Transverse colon (tissue), 4 donors: Measurements from ENCODE around the gene XXYLT1. TPM values are rescaled to one million over a fixed set of nuclear protein-coding genes. Genes with fewer than 3 reads are reported as not detected.

ENCODE experiments used
- DNase-seq: peaks from one replicate; pipeline ENCODE4 v3.0.0-alpha.2; 2019
- H3K27ac ChIP-seq, 4 donors: fragments of 200-600 bp; sonication (generic); 2 replicates each; pipeline ENCODE4 v1.5.1; 2016 to 2018; ENCODE audit warnings: inconsistent platforms in 4 of 4
- H3K27me3 ChIP-seq: fragments of 200-600 bp; sonication (generic); 2 replicates; pipeline ENCODE4 v1.5.1; 2017; ENCODE audit warnings: inconsistent platforms
- H3K36me3 ChIP-seq, 4 donors: fragments of 200-600 bp; sonication (generic); 2 replicates each; pipeline ENCODE4 v1.5.1; 2017 to 2019; ENCODE audit warnings: inconsistent platforms in 4 of 4
- H3K4me1 ChIP-seq, 4 donors: fragments of 200-600 bp; sonication (generic); 2 replicates each; pipeline ENCODE4 v1.5.1; 2017 to 2020; ENCODE audit warnings: inconsistent platforms in 4 of 4
- H3K4me3 ChIP-seq, 4 donors: fragments of 200-600 bp; sonication (generic); 1 replicate in 1 of 4; 2 replicates in 3 of 4; pipeline versions ENCODE4 v1.5.1 to v1.6.1; 2017 to 2019; ENCODE audit warnings: inconsistent platforms in 4 of 4
- H3K9me3 ChIP-seq, 2 donors: fragments of 200-600 bp; sonication (generic); 2 replicates each; pipeline ENCODE4 v1.5.1; 2017 to 2019; ENCODE audit warnings: inconsistent platforms in 2 of 2
- EP300 ChIP-seq: sonication (generic); formaldehyde crosslinking; IDR thresholded peaks from one replicate; pipeline ENCODE4 v1.6.1; 2017; ENCODE audit warnings: antibody characterized with exemption, low read depth
- POLR2A ChIP-seq: fragments of 450-650 bp; IDR thresholded peaks from one replicate; pipeline ENCODE4 v1.6.1; 2016; ENCODE audit warnings: antibody characterized with exemption, mild to moderate bottlenecking, moderate library complexity
- POLR2AphosphoS5 ChIP-seq, 3 donors: sonication (generic); formaldehyde crosslinking; IDR thresholded peaks; one replicate each; pipeline ENCODE4 v1.6.1; 2016; ENCODE audit warnings: antibody characterized with exemption in 3 of 3
- WGBS, 2 donors: methylation state at CpG; one replicate each; pipeline ENCODE4 v1.1.5; 2018; ENCODE audit warnings: low coverage in 1 of 2; 5-methylcytosine and 5-hydroxymethylcytosine counted together
- in situ Hi-C, 4 donors: fragments of 200-750 bp; cut with MboI; loops; one replicate each; pipeline versions ENCODE4 v1.15.0 to v1.15.1; 2017; ENCODE audit warnings: low sequenced_read_pairs in 3 of 4, low pct_ligation_motif_present in 1 of 4, low pct_unique_long_range_greater_than_20kb in 1 of 4
- intact Hi-C: fragments of 100-400 bp; cut with DNase I; formaldehyde crosslinking; loops from one replicate; pipeline ENCODE4 v1.15.1; 2023; ENCODE audit warnings: low total_unique reads
- total RNA-seq, 4 donors: library from RNA; depleted of rRNA; stranded (reverse); fragments of >200 nt; gene quantifications; one replicate each; pipeline ENCODE4 v1.1.0, GENCODE V29; 2016
- TF ChIP-seq, protein P1 (sequence below), 5 experiments: fragments of 200-600 bp in 3 of 5; fragments of 450-650 bp in 2 of 5; sonication (generic) in 3 of 5; IDR thresholded peaks; 1 replicate in 2 of 5; 2 replicates in 3 of 5; pipeline ENCODE4 v1.5.1; 2016 to 2017; ENCODE audit warnings: antibody characterized with exemption in 5 of 5, inconsistent platforms in 3 of 5, mild to moderate bottlenecking in 2 of 5, moderate library complexity in 1 of 5

The XXYLT1 gene
- total RNA-seq, 4 donors from 2014 or later, result 3.0 to 10.0 (median 5.9) TPM

DNA sequence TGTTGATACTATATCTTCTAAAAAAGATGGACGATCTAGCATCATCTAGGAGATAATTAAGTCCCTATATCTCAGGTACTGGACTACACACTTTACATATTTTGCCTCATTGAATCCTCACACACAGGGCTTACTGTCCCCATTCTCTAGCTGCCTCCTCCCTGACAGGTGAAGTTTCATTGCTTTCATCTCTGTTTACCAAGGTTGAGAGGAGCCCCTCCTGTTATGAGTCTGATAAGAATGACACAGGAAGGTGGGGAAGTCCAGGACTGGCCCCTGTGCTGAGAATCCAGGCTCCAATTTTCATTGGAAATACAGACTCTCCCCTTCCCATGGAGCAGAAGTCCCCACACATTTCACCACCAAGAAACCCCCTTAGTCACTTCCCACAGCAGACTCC lies 105.2 kb downstream of the XXYLT1 start:
- DNase-seq, result no peak
- Histone ChIP-seq H3K4me3 (no peak overlapping the region), H3K27ac (no peak overlapping the region), H3K9me3 (no peaks in the 10 kb centered on the region), H3K27me3 (no peaks in the 10 kb centered on the region), H3K36me3 (no peaks in the 10 kb centered on the region), H3K4me1 (peaks cover under 1 to 18% (median 8%) of the 10 kb centered on the region in 4 donors)
- WGBS, 2 donors, result 87 to 100% methylated on average over 1 of the region's 1 CpG
- TF ChIP-seq EP300 (no peak), POLR2A (no peak), POLR2AphosphoS5 (IDR thresholded peaks at IDR 0.05) (no peak)
- TF ChIP-seq, protein P1, sequence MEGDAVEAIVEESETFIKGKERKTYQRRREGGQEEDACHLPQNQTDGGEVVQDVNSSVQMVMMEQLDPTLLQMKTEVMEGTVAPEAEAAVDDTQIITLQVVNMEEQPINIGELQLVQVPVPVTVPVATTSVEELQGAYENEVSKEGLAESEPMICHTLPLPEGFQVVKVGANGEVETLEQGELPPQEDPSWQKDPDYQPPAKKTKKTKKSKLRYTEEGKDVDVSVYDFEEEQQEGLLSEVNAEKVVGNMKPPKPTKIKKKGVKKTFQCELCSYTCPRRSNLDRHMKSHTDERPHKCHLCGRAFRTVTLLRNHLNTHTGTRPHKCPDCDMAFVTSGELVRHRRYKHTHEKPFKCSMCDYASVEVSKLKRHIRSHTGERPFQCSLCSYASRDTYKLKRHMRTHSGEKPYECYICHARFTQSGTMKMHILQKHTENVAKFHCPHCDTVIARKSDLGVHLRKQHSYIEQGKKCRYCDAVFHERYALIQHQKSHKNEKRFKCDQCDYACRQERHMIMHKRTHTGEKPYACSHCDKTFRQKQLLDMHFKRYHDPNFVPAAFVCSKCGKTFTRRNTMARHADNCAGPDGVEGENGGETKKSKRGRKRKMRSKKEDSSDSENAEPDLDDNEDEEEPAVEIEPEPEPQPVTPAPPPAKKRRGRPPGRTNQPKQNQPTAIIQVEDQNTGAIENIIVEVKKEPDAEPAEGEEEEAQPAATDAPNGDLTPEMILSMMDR (IDR thresholded peaks at IDR 0.05), result no peak
- in situ Hi-C loops, result no loop called here
- intact Hi-C loops, result no loop called here

DNA sequence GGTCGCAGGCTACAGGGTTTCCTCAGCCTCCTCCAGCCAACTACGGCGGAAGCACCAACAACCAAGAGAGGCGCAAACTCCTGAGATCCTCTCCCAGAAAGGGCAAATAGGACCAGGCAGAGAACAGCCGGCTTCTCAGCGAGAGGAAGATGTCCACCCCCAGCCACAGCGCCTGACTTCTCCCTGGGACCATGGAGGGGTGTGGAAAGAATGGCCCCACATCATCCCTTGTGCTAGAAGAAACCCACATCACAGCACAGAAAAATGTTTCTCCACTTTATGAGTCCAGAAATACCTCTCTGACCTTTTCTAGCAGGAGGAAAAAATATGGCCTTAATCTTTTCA lies 105.7 kb downstream of the XXYLT1 start:
- Histone ChIP-seq H3K4me1 (peaks cover 6 to 20% (median 13%) of the 10 kb centered on the region in 4 donors), H3K9me3 (no peaks in the 10 kb centered on the region), H3K4me3 (no peak overlapping the region), H3K36me3 (no peaks in the 10 kb centered on the region), H3K27ac (no peak overlapping the region), H3K27me3 (no peaks in the 10 kb centered on the region)
- no peak for DNase-seq
- TF ChIP-seq POLR2AphosphoS5 (IDR thresholded peaks at IDR 0.05) (no peak), EP300 (no peak), POLR2A (no peak)
- TF ChIP-seq, protein P1 (IDR thresholded peaks at IDR 0.05), result no peak
- in situ Hi-C loops (no loop called here), intact Hi-C loops (no loop called here)
- WGBS, 2 donors, result 80 to 95% methylated on average over 1 to 7 of the region's 7 CpGs

- TF ChIP-seq POLR2A (no peak), EP300 (no peak), POLR2AphosphoS5 (IDR thresholded peaks at IDR 0.05) (no peak)
- TF ChIP-seq, protein P1 (IDR thresholded peaks at IDR 0.05), result no peak
- DNase-seq, result no peak
Observed at GRCh38 chr3:195164573-195165264, 106.2 kb downstream of the XXYLT1 start.

DNA sequence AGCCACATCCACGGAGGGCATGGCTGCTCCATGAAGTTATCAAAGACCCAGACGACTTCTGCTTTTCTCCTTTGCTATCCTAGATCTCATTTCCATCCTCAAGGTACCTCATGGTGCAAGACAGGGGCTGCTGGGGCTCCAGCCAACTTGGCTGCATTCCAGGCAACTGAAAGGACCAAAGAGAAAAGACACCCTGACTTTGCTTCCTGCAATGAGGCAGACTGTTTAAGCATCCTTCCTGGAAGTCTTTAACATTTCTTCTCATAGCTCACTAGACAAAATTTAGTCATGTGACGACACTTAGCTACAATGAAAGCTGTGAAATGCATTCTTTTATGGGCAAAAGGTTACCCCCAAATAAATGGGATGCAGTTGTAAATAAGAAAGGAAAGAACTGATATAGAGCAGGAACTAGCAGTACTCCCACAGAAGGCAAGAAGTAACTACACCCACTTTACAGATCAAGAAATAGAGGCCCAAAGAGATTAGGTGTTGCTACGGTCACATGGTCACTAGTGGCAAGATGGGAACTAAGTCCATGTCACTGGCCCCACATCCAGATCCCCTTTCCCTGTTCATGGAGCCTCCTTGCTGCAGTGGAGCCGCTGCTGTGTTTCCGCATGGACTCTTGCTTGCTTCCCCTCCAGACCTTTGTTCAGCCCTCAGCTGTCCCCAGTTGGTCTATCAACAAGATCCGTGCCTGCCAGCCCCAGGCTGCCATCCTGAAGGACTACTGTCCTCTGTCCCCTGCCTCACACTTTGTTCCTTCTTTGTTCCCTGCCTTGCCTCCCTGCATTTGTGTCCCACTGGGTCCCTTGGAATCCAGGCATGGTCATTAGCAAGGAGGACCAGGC lies 107.0 kb downstream of the XXYLT1 start:
- Histone ChIP-seq H3K9me3 (no peaks in the 10 kb centered on the region), H3K4me1 (peaks cover 9 to 33% (median 17%) of the 10 kb centered on the region in 4 donors), H3K36me3 (no peaks in the 10 kb centered on the region), H3K27me3 (no peaks in the 10 kb centered on the region), H3K4me3 (no peak overlapping the region), H3K27ac (no peak overlapping the region)
- in situ Hi-C loops (no loop called here), intact Hi-C loops (no loop called here)
- TF ChIP-seq, protein P1 (IDR thresholded peaks at IDR 0.05), result no peak
- TF ChIP-seq POLR2AphosphoS5 (IDR thresholded peaks at IDR 0.05), result no peak
- TF ChIP-seq POLR2A, result no peak
- no peak for TF ChIP-seq EP300
- no peak for DNase-seq
- 85 to 100% methylated on average over 3 to 7 of the region's 7 CpGs for WGBS, 2 donors

More at GRCh38 chr3:195164573-195165264, 106.2 kb downstream of the XXYLT1 start:
- Histone ChIP-seq H3K36me3 (no peaks in the 10 kb centered on the region), H3K4me3 (no peak overlapping the region), H3K27me3 (no peaks in the 10 kb centered on the region), H3K4me1 (peaks cover 9 to 25% (median 16%) of the 10 kb centered on the region in 4 donors), H3K9me3 (no peaks in the 10 kb centered on the region), H3K27ac (no peak overlapping the region)
- in situ Hi-C loops, result no loop called here
- 84 to 89% methylated on average over 4 to 6 of the region's 6 CpGs for WGBS, 2 donors
- intact Hi-C loops, result no loop called here
